H1 (cell line): ENCODE measurements around the gene TMEM117.

ENCODE experiments used
- ATF2 ChIP-seq: IDR thresholded peaks from 2 replicates; pipeline ENCODE4 v1.6.1; 2012; ENCODE audit warnings: low read length, inconsistent platforms
- CTCF ChIP-seq, 3 experiments: IDR thresholded peaks; 1 replicate in 2 of 3; 2 replicates in 1 of 3; pipeline versions ENCODE4 v1.5.1 to v1.6.1; 2011; ENCODE audit warnings: low read length in 3 of 3, mild to moderate bottlenecking in 3 of 3, inconsistent platforms in 2 of 3, low read depth in 1 of 3, moderate library complexity in 1 of 3; ENCODE audit not compliant: insufficient read depth in 1 of 3; ENCODE audit errors: control extremely low read depth in 1 of 3
- EP300 ChIP-seq, 2 experiments: IDR thresholded peaks; 1 replicate in 1 of 2; 2 replicates in 1 of 2; pipeline ENCODE4 v1.6.1; 2011 to 2012; ENCODE audit warnings: low read depth in 2 of 2, low read length in 2 of 2, mild to moderate bottlenecking in 2 of 2, borderline replicate concordance in 1 of 2, inconsistent platforms in 1 of 2, moderate library complexity in 1 of 2
- POLR2A ChIP-seq, 2 experiments: IDR thresholded peaks; 1 replicate in 1 of 2; 2 replicates in 1 of 2; pipeline ENCODE4 v1.6.1; 2011; ENCODE audit warnings: low read depth in 2 of 2, low read length in 2 of 2, mild to moderate bottlenecking in 2 of 2; ENCODE audit errors: control extremely low read depth in 1 of 2
- RFX5 ChIP-seq: IDR thresholded peaks from 2 replicates; pipeline ENCODE4 v1.6.1; 2011; ENCODE audit warnings: low read depth, low read length, improper control_type of control experiment, borderline replicate concordance

- TF ChIP-seq RFX5 (no peak), POLR2A (IDR thresholded peaks at IDR 0.05; ENCODE audit: control extremely low read depth in 1 of 2, low read depth in 2 of 2, low read length in 2 of 2) (no peak), ATF2 (no peak), EP300 (IDR thresholded peaks at IDR 0.05; ENCODE audit: borderline replicate concordance in 1 of 2, low read depth in 2 of 2, low read length in 2 of 2) (no peak), CTCF (IDR thresholded peaks at IDR 0.05; ENCODE audit: control extremely low read depth in 1 of 3, insufficient read depth in 1 of 3, low read depth in 1 of 3, low read length in 3 of 3) (no peak)
These were observed 471.8 kb downstream of the TMEM117 start for GRCh38 chr12:44307506-44308168.
